TTC549 (cell line): ENCODE measurements around the gene INAFM2.

Experiments used
- FAIRE-seq: peaks from 2 replicates; lab custom pipeline; 2012; peaks lifted over from hg19 to GRCh38; lab: Jason Lieb, UNC

Gene INAFM2

DNA sequence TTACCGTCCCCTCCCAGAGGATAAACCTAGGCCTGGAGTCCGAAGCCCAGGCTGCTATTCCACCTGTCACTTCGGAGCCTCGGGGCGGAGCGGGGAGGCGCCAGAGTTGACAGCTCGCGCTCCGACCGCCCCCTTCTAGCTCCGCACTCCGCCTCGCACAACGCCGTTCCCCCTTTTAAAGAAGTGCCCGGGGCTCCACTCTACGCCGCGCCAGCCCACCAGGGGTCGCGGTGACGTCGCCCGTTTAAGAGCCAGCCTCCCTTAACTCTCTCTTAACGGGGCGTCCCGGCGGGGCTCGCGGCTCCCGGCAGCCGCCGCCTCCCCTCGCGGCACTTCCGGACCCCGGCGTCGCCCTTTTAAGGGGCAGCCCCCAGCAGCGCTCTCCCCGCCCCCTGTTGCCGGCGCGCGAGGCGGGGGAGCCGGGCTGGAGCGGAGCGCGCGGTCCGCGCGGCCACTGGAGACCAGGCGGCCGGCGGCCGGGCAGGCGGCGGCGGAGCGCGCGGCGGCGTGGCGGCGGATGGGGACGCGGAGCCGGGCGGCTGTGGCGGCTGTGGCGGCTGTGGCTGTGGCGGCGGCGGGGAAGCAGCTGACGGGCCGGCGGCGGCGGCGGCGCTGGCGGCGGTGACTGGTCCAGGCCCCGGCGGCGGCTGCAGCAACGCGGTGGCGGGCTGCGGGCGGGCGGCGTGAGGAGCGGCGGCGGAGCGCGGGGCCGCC, at the start of gene INAFM2:
Gene INAFM2, plus strand, starts transcription at position 454 of the 714 bp plus-strand sequence. CDS start 364 bp downstream, outside the sequence.
- FAIRE-seq: peak; percentile 67

GRCh38 chr15:40274350-40275274, 48.9 kb upstream of the INAFM2 start:
- no peak for FAIRE-seq

- no peak for FAIRE-seq
Measured at GRCh38 chr15:40275523-40275922, 48.0 kb upstream of the INAFM2 start.

DNA sequence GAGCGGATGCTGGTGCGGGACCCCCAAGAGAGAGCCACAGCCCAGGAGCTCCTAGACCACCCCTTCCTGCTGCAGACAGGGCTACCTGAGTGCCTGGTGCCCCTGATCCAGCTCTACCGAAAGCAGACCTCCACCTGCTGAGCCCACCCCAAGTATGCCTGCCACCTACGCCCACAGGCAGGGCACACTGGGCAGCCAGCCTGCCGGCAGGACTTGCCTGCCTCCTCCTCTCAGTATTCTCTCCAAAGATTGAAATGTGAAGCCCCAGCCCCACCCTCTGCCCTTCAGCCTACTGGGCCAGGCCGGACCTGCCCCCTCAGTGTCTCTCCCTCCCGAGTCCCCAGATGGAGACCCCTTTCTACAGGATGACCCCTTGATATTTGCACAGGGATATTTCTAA, 47.5 kb upstream of the INAFM2 start:
- FAIRE-seq: no peak

- no peak for FAIRE-seq
Measured at GRCh38 chr15:40276927-40277326, 46.6 kb upstream of the INAFM2 start.

- FAIRE-seq: no peak
Measured at GRCh38 chr15:40277471-40277870, 46.0 kb upstream of the INAFM2 start.

DNA sequence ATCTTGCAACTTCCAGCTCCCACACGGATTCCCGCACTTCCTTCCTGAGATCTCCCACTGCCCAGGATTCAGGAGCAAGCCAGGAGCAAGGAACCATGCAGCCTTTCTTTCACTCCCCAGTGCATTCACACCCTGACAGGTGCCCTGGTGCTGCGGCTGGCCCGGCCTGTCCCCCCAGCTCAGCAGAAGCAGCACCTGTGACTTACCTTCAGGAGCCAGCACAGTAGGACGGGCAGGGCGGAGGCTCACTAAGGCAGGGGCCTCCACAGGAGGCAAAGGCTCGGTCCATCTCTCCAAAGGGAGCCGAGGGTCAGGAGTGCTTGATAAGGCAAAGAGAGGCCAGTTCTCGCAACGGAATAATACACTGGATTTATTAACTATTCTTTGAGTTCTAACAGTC, 45.5 kb upstream of the INAFM2 start:
- no peak for FAIRE-seq

GRCh38 chr15:40279437-40280141, 43.9 kb upstream of the INAFM2 start:
- no peak for FAIRE-seq

GRCh38 chr15:40280260-40281056, 43.0 kb upstream of the INAFM2 start:
- FAIRE-seq: no peak

- FAIRE-seq: no peak
Measured at GRCh38 chr15:40281057-40281800, 42.3 kb upstream of the INAFM2 start.

DNA sequence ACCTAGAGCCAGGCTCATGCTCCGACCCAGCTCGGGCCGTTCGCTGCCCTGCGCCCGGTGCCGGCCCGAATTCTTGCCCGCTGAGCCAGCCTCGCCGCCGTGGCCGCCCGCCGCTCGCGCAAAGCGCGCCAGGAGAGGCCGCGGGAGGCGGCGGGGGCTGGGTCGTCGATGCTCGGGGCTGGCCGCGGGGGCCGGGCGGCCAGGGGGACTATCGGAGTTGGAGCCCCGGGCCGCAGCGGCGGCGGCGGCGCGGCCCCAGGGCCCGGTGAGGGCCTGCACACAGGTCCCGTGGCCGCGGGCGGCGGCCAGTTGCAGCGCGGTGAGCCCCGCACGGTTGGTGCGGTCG, 41.7 kb upstream of the INAFM2 start:
- FAIRE-seq: no peak

DNA sequence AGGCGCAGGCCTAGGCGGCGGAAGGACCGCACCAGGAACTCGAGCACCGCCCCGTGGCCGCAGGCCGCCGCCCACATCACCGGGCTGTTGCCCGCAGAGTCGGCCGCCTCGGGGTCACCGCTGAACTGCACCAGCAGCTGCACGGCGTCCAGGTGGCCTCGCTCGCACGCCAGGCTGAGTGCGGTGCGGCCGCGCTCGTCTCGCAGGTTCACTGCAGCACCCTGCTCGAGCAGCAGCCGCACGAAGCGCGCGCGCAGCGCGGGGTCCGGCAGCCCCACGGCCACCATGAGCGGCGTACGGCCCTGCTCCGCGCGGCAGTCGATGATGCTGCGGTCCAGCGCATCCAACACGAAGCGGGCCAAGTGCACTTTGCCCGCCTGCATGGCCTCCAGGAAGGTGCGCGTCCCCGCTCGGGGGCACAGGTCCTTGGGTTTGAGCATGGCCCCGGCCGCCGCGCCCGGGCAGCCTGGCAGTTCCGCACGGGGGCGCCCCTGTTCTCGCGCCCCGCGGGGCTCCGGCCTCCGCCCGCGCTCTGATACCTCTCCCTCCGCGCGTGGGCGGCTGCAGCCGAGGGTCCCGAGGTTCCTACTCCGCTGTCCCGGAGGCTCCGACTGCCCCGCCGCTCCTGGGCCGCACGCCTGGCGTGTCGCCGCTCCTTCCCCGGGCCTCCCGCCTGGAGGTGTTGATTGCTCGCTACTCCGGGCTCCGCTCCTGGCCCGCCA, 41.2 kb upstream of the INAFM2 start:
- no peak for FAIRE-seq

DNA sequence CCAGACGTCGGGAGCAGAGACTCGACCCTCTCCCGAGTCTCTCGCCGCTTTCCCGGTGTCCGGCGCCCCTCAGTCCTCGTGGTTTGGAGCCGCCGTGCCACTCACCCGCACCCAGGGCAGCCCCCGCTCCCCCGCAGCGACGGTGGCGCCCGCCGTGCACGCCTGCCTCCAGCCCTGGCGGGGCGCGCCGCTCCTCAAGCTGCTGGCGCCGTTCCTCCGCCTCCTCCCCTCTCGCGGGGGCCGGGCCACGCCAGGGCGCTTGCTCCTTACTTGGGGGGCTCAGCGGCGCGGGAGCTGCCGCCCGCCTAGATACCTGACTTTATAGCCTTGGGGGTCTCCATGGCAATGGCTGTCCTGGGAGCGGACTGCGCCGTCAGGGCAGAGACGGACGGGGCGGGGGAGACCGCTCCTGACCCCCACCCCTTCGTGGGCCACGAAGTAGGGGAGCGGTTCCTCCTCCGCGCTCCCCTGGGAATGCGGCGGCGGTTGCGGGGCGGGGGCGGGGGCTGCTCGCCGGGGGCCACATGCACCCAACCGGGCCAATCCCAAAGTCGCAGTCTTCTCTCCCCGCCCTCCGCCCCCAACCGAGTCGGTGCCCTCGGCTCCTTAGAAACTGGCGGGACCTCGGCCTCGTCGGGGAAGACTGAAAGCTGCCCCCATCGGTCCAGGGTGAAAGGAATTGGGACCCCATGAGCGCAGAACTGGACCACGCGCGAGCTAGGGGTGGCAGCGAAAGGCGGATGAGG, 40.5 kb upstream of the INAFM2 start, which contains the start of gene ANKRD63:
Gene ANKRD63, minus strand, starts transcription at position 196 of the 746 bp plus-strand sequence. CDS start 478 bp downstream, outside the sequence.
- no peak for FAIRE-seq

DNA sequence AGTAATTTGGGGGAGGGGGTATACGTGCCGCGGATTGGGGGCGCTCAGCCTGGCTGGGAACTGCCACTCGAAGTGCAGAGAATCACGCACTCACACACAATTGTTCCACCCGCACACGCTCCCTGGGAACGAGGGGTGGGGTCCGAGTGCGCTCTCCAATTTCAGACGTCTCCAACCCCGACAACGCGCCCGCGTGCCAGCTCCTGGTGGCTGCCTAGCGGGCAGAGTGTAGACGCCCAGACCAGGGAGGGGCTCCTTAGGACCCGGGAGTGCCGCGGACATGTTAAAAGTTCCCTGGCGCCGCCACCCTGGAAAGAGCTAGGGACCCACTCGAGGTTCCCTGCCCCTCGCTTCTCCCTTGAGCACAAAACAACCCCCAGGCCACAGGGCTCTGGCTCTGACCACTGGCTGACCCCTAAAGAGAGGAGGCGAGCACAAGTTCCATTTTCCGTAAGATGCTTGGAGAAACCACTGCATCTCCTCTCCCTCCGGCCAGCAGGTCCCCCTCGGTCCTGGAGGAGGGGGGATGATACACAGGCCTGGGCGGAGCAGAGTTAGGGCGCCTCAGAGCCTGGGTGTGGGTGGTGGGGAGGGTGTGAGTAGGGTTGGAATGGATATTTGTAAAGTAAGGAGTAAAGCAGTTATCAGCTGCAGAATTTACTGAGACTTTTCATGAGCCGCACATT, 39.7 kb upstream of the INAFM2 start:
- no peak for FAIRE-seq

GRCh38 chr15:40285151-40285550, 38.3 kb upstream of the INAFM2 start:
- no peak for FAIRE-seq

GRCh38 chr15:40285554-40286011, 37.9 kb upstream of the INAFM2 start:
- no peak for FAIRE-seq

GRCh38 chr15:40286061-40286532, 37.4 kb upstream of the INAFM2 start:
- FAIRE-seq: no peak

GRCh38 chr15:40286794-40287193, 36.7 kb upstream of the INAFM2 start:
- FAIRE-seq: no peak

- no peak for FAIRE-seq
Measured at GRCh38 chr15:40287505-40287904, 36.0 kb upstream of the INAFM2 start.
